ENCODE data around the gene TMEM39B.

- TF ChIP-seq CTCF (conservative IDR thresholded peaks at IDR 0.05; ENCODE audit: low read depth, low read length) (no peak), CEBPB (IDR thresholded peaks at IDR 0.05; ENCODE audit: low read depth, low read length) (no peak), POLR2A (IDR thresholded peaks at IDR 0.05; ENCODE audit: low read depth, low read length) (no peak), RAD21 (IDR thresholded peaks at IDR 0.05; ENCODE audit: low read length) (no peak), MAZ (IDR thresholded peaks at IDR 0.05; ENCODE audit: borderline replicate concordance, low read depth, low read length) (no peak), USF2 (IDR thresholded peaks at IDR 0.05; ENCODE audit: low read depth, low read length) (no peak), MXI1 (IDR thresholded peaks at IDR 0.05; ENCODE audit: borderline replicate concordance, low read depth, low read length) (no peak), BHLHE40 (IDR thresholded peaks at IDR 0.05; ENCODE audit: low read depth, low read length) (no peak)
Observed at GRCh38 chr1:32060914-32061313, 11.8 kb upstream of the TMEM39B start.

All from IMR-90 (cell line).